SK-N-SH treated with all-trans-retinoic acid at 6 μM for 48 hours (cell line): ENCODE measurements around the gene AIG1.

Experiments
- BACH2 ChIP-seq: fragments of 250-450 bp; sonication (Bioruptor Pico); IDR thresholded peaks from 2 replicates; pipeline ENCODE4 v1.9.0; 2021; ENCODE audit warnings: mild to moderate bottlenecking, borderline replicate concordance
- CSDC2 ChIP-seq: fragments of 250-450 bp; sonication (Bioruptor Pico); IDR thresholded peaks from 2 replicates; pipeline ENCODE4 v1.5.0; 2020; ENCODE audit warnings: mild to moderate bottlenecking, moderate library complexity
- ESRRG ChIP-seq: fragments of 250-450 bp; sonication (Bioruptor Pico); IDR thresholded peaks from 2 replicates; pipeline ENCODE4 v1.6.1; 2021; ENCODE audit warnings: mild to moderate bottlenecking
- OSR1 ChIP-seq: fragments of 250-450 bp; sonication (Bioruptor Pico); IDR thresholded peaks from 2 replicates; pipeline ENCODE4 v1.8.0; 2022; ENCODE audit warnings: moderate library complexity, mild to moderate bottlenecking, inconsistent platforms
- TCF4 ChIP-seq: fragments of 250-450 bp; sonication (Bioruptor Pico); IDR thresholded peaks from 2 replicates; pipeline ENCODE4 v1.8.0; 2021; ENCODE audit warnings: mild to moderate bottlenecking, moderate library complexity, borderline replicate concordance
- ZFP3 ChIP-seq: fragments of 250-450 bp; sonication (Bioruptor Pico); IDR thresholded peaks from 2 replicates; pipeline ENCODE4 v1.5.0; 2020; ENCODE audit warnings: mild to moderate bottlenecking, moderate library complexity
- ZFP30 ChIP-seq: fragments of 450-650 bp; formaldehyde crosslinking; IDR thresholded peaks from 2 replicates; pipeline ENCODE4 v1.5.0; 2022; ENCODE audit warnings: mild to moderate bottlenecking, moderate library complexity
- ZNF565 ChIP-seq: fragments of 450-650 bp; formaldehyde crosslinking; conservative IDR thresholded peaks from 2 replicates; pipeline ENCODE4 v1.5.0; 2020; ENCODE audit warnings: low read depth, mild to moderate bottlenecking, moderate library complexity
- TF ChIP-seq, protein P1 (sequence below): fragments of 250-450 bp; sonication (Bioruptor Pico); IDR thresholded peaks from 2 replicates; pipeline ENCODE4 v1.5.0; 2020; ENCODE audit warnings: mild to moderate bottlenecking, moderate library complexity
- TF ChIP-seq, protein P2 (sequence below): fragments of 250-450 bp; sonication (Bioruptor Pico); IDR thresholded peaks from 2 replicates; pipeline ENCODE4 v1.8.0; 2020; ENCODE audit warnings: mild to moderate bottlenecking, moderate library complexity, borderline replicate concordance

- no peak for TF ChIP-seq ZFP3 (CRISPR knock-in tag)
- no peak for TF ChIP-seq BACH2
- TF ChIP-seq CSDC2 (CRISPR knock-in tag) = no peak
- TF ChIP-seq, protein P1, sequence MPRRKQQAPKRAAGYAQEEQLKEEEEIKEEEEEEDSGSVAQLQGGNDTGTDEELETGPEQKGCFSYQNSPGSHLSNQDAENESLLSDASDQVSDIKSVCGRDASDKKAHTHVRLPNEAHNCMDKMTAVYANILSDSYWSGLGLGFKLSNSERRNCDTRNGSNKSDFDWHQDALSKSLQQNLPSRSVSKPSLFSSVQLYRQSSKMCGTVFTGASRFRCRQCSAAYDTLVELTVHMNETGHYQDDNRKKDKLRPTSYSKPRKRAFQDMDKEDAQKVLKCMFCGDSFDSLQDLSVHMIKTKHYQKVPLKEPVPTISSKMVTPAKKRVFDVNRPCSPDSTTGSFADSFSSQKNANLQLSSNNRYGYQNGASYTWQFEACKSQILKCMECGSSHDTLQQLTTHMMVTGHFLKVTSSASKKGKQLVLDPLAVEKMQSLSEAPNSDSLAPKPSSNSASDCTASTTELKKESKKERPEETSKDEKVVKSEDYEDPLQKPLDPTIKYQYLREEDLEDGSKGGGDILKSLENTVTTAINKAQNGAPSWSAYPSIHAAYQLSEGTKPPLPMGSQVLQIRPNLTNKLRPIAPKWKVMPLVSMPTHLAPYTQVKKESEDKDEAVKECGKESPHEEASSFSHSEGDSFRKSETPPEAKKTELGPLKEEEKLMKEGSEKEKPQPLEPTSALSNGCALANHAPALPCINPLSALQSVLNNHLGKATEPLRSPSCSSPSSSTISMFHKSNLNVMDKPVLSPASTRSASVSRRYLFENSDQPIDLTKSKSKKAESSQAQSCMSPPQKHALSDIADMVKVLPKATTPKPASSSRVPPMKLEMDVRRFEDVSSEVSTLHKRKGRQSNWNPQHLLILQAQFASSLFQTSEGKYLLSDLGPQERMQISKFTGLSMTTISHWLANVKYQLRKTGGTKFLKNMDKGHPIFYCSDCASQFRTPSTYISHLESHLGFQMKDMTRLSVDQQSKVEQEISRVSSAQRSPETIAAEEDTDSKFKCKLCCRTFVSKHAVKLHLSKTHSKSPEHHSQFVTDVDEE (CRISPR knock-in tag) = no peak
- TF ChIP-seq OSR1 = no peak
- TF ChIP-seq, protein P2, sequence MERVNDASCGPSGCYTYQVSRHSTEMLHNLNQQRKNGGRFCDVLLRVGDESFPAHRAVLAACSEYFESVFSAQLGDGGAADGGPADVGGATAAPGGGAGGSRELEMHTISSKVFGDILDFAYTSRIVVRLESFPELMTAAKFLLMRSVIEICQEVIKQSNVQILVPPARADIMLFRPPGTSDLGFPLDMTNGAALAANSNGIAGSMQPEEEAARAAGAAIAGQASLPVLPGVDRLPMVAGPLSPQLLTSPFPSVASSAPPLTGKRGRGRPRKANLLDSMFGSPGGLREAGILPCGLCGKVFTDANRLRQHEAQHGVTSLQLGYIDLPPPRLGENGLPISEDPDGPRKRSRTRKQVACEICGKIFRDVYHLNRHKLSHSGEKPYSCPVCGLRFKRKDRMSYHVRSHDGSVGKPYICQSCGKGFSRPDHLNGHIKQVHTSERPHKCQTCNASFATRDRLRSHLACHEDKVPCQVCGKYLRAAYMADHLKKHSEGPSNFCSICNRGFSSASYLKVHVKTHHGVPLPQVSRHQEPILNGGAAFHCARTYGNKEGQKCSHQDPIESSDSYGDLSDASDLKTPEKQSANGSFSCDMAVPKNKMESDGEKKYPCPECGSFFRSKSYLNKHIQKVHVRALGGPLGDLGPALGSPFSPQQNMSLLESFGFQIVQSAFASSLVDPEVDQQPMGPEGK (CRISPR knock-in tag) = no peak
- no peak for TF ChIP-seq TCF4 (CRISPR knock-in tag)
- TF ChIP-seq ESRRG = no peak
- no peak for TF ChIP-seq ZFP30 (CRISPR knock-in tag)
- no peak for TF ChIP-seq ZNF565
Measured at GRCh38 chr6:143222801-143223231, 162.1 kb downstream of the AIG1 start.
